Stimulated activated CD4-positive, alpha-beta T cell treated with anti-CD3 and anti-CD28 coated beads, Interleukin-1b, Interleukin-23, amount 100 ng/mL, for 1 hour (primary cell): Measurements from ENCODE around the gene SGTA.
"Not testable (repeated sequence)": the region's sequence is repeated elsewhere in the genome, so short reads cannot be mapped to it uniquely, and the experiment has no call there.

Source experiments
- DNase-seq, 2 donors: peaks; one replicate each; pipeline ENCODE4 v3.0.0-alpha.2; 2020; ENCODE audit warnings: low read depth in 2 of 2

The SGTA gene

GRCh38 chr19:2793126-2793525 is 10.1 kb upstream of the SGTA start:
- no peak for DNase-seq

- DNase-seq, result not testable (repeated sequence)
These were observed 9.6 kb upstream of the SGTA start for GRCh38 chr19:2792666-2793065.

GRCh38 chr19:2791876-2792275 is 8.8 kb upstream of the SGTA start:
- DNase-seq, result no peak

- DNase-seq, result no peak
These were observed 8.4 kb upstream of the SGTA start for GRCh38 chr19:2791440-2791839.

GRCh38 chr19:2790557-2791271 is 7.6 kb upstream of the SGTA start:
- DNase-seq, result no peak

- DNase-seq, result no peak
These were observed 7.1 kb upstream of the SGTA start for GRCh38 chr19:2790194-2790556.

GRCh38 chr19:2788237-2788636 is 5.2 kb upstream of the SGTA start:
- no peak for DNase-seq

- no peak for DNase-seq
These were observed 4.0 kb upstream of the SGTA start for GRCh38 chr19:2787115-2787514.

GRCh38 chr19:2785244-2785997 is 2.3 kb upstream of the SGTA start, which contains the start of gene THOP1:
Gene THOP1, plus strand, starts transcription at chr19:2785503. Its CDS starts 160 bp downstream, at chr19:2785663.
- peak; percentile 97 to 98 for DNase-seq

- no peak for DNase-seq
These were observed 690 bp upstream of the SGTA start for GRCh38 chr19:2783781-2784145.

- DNase-seq, result no peak
These were observed 641 bp downstream of the SGTA start for GRCh38 chr19:2782329-2782935.

GRCh38 chr19:2780284-2780683 is 2.8 kb downstream of the SGTA start:
- no peak for DNase-seq

GRCh38 chr19:2779121-2779740 is 3.8 kb downstream of the SGTA start:
- DNase-seq, result no peak

GRCh38 chr19:2777952-2778683 is 5.0 kb downstream of the SGTA start:
- no peak for DNase-seq

- peak in 1 of 2 donors; percentile 37 for DNase-seq
These were observed 7.3 kb downstream of the SGTA start for GRCh38 chr19:2775556-2776430.

- no peak for DNase-seq
These were observed 8.0 kb downstream of the SGTA start for GRCh38 chr19:2774953-2775555.

- no peak for DNase-seq
These were observed 8.9 kb downstream of the SGTA start for GRCh38 chr19:2774083-2774679.

- no peak for DNase-seq
These were observed 11.0 kb downstream of the SGTA start for GRCh38 chr19:2771786-2772674.
